GM23248 (cell line): ENCODE results near the gene CFAP299.

Experiments used
- EZH2 ChIP-seq: fragments of 200-600 bp; sonication (generic); IDR thresholded peaks from 2 replicates; pipeline ENCODE4 v1.6.1; 2018; ENCODE audit warnings: antibody characterized with exemption, mild to moderate bottlenecking; ENCODE audit not compliant: insufficient read depth, poor library complexity, severe bottlenecking
- EZH2phosphoT487 ChIP-seq: fragments of 200-600 bp; sonication (generic); IDR thresholded peaks from 2 replicates; pipeline ENCODE4 v1.6.1; 2018; ENCODE audit warnings: antibody characterized with exemption, moderate library complexity, mild to moderate bottlenecking, low read depth; ENCODE audit not compliant: insufficient read depth

GRCh38 chr4:80710748-80711451, 375.4 kb downstream of the CFAP299 start:
- TF ChIP-seq EZH2 (no peak), EZH2phosphoT487 (no peak)
